ENCODE data around the gene DNAJC3.
"Not testable (repeated sequence)": the region's sequence is repeated elsewhere in the genome, so short reads cannot be mapped to it uniquely, and the experiment has no call there.

The DNAJC3 gene

DNA sequence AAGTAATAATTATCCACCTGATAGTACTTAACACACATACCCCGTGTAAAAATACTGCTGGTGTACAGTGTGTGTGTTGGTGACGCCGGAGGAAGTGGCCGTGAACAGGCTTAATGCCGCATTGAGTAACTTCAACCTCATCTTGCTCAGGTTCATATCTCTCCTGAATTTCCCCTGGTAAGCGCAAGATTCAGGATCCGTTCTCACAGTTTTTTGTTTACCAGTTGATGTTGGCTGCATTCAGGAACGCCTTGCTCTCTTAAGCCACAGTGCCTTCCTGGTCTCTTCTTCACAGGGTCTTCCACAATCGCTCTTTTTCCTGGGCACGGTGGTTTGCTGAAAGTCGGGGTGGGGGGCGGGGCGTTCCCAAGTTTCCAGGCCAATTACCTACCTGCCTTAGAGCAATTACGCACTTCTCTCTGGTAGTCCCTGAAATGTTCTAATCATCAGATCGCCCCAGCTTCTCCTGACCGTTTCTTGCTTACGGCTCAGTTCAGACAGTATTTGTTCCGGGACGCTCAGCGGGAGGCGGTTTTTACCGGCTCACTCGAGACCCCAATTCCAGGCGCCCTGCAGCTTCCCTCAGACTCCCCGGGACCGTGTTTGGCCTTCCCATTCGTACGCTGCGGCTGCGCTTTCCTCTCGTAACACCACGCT is 706 bp upstream of the DNAJC3 start:
- peak; percentile 4 for DNase-seq

DNA sequence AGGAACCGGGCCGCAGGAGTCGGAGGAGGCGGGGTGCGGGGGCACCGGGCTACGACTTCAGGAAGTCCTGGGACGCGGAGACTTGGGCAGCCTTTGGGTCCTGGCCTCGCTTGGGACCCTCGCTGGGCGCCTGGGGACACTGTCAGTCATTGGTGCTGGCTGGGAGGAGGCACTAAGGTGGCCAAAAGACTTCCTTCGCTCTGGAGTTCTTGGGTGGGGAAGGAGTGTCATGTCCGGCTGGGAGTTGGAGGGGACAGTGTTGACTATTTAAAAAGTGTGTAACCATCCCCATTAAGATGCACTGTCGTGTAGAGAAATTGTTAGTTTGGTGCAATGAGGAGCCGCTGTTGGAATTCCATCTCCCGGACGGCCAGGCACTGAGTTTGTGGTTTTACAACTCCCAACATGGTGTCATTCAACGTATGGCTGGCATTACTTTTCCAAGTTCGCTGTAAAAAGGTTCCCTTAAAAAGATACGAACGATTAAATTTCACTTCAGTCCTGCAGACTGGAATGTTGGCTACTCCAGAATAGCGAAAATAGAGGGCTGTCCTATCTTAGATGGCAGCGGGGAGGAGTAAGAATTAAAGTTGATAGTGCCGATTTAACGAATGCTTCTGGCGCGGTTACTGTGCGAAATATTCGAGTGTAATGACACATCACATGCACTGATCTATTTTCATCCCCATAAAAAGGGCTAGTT is 776 bp downstream of the DNAJC3 start:
- DNase-seq: no peak

DNA sequence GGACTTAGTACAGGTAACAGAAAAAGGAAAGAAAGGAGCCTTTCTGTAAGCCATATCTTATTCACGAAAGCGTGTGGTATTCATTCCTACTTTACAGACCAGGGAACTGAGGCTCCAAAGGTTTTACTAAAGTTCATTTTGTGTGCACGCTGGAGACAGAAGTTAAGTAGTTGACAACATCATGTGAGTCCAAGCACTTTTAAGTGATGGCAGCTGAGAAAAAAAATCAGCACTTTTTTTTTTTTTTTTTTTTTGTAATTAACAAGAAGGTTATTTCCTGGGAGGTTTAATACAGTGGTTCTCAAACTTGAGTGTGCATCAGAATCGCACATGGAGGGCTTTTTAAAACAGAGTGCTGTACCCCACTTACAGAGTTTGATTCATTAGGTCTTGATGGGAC is 2.0 kb downstream of the DNAJC3 start:
- no peak for DNase-seq

GRCh38 chr13:95679722-95680121 is 2.8 kb downstream of the DNAJC3 start:
- no peak for DNase-seq

DNA sequence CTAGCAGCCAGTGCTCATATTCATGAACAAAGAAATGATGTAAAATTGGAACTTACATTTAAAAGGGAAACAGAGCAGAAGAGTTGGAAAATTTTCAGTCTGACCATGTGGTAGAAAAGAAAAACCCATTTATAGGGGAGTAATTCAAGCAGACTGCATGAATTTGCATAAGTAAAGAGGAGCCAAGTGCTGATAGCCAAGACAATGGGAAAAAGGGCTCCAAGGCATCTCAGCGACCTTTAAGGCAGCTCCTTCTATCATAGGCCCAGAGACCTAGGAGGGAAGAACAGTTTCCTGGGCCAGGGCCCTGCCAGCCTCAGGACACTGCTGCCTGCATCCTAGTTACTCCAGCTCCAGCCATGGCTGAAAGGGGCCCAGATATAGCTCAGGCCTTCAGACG is 7.5 kb downstream of the DNAJC3 start:
- DNase-seq: no peak

GRCh38 chr13:95684960-95685359 is 8.0 kb downstream of the DNAJC3 start:
- not testable (repeated sequence) for DNase-seq

GRCh38 chr13:95689582-95689926 is 12.6 kb downstream of the DNAJC3 start:
- no peak for DNase-seq

DNA sequence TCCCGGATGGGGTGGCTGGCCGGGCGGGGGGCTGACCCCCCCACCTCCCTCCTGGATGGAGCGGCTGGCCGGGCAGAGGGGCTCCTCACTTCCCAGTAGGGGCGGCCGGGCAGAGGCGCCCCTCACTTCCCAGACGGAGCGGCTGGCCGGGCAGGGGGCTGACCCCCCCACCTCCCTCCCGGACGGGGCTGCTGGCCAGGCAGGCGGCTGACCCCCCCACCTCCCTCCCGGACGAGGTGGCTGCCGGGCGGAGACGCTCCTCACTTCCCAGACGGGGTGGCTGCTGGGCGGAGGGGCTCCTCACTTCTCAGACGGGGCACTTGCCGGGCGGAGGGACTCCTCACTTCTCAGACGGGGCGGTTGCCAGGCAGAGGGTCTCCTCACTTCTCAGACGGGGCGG is 14.0 kb downstream of the DNAJC3 start:
- not testable (repeated sequence) for DNase-seq

DNA sequence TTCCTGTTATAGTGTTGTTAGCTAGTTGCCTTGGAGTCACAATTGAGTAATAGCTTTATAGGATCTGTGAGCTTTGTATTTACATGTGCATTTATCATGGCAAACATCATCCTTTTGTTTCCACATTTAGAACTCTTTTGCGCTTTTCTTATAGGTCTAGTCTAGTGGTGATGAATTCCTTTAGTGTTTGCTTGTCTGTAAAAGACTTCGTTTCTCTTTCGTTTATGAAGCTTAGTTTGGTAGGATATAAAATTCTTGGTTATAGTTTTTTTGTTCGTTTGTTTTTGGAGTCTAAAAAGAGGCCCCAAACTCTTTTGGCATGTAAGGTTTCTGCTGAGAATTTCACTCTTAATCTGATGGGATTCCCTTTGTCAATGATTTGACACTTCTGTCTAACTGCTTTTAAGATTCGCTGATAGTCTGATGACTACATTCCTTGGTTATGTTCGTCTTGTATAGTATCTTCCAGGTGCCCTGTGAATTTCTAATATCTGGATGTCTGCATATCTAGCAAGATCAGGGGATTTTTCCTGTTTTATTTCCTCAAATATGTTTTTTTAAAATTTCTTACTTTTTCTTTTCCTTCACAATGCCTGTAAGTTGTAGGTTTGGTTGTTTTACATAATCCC is 20.2 kb downstream of the DNAJC3 start:
- no peak for DNase-seq

DNA sequence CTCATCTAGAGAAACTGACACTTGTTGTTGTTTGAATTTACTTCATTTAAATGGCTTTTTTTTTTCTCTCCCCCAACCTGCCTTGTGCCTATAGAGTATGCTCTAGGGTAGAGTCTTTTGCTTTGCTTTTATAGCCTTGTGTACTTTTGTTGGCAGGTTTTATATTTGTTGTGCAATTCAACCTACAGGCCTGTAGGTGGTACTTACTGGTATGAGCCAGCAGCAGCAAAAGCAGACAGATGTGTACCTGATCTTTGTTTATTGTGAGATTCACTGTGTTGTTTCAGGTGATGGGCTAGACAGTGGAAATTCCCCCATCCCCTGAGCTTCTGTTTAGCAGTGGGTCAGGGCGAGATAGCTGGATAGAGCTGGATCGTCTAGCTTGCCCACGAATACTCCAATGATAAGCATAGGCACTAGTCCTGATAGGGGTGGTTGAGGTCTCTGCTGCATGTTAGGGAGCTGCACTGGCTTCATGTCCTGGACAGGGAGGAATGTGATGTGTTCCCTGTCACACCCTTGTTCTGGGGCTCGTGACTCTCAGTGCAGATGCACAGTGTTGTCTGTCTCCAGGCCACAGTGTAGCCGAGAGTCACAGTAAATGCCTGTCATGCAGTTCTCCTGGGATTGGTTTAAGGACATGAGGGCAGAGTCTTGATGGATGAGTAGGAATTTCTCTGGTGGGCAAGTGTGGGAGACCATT is 21.3 kb downstream of the DNAJC3 start:
- DNase-seq: no peak

GRCh38 chr13:95703576-95703975 is 26.6 kb downstream of the DNAJC3 start:
- DNase-seq: no peak

DNA sequence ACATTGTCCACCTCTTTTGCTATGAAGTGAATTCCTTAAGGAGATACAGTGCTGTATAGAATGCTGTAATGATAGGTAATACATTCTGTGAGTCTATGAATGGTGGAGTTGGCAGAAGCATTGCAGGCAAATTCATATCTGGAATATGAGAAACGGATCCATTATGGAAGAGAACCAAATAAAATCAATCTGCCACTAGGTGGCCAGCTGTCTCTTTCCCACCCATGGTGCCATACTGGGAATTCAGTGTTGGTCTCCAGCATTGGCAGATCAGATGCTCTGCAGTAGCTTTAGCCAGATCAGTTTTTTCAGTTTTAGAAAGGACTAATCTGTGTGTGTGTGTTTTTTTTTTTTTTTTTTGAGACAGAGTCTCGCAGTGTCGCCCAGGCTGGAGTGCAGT is 27.6 kb downstream of the DNAJC3 start:
- DNase-seq: no peak

GRCh38 chr13:95706356-95706755 is 29.4 kb downstream of the DNAJC3 start:
- DNase-seq: no peak

- no peak for DNase-seq
These were observed 30.1 kb downstream of the DNAJC3 start for GRCh38 chr13:95707035-95707434.

DNA sequence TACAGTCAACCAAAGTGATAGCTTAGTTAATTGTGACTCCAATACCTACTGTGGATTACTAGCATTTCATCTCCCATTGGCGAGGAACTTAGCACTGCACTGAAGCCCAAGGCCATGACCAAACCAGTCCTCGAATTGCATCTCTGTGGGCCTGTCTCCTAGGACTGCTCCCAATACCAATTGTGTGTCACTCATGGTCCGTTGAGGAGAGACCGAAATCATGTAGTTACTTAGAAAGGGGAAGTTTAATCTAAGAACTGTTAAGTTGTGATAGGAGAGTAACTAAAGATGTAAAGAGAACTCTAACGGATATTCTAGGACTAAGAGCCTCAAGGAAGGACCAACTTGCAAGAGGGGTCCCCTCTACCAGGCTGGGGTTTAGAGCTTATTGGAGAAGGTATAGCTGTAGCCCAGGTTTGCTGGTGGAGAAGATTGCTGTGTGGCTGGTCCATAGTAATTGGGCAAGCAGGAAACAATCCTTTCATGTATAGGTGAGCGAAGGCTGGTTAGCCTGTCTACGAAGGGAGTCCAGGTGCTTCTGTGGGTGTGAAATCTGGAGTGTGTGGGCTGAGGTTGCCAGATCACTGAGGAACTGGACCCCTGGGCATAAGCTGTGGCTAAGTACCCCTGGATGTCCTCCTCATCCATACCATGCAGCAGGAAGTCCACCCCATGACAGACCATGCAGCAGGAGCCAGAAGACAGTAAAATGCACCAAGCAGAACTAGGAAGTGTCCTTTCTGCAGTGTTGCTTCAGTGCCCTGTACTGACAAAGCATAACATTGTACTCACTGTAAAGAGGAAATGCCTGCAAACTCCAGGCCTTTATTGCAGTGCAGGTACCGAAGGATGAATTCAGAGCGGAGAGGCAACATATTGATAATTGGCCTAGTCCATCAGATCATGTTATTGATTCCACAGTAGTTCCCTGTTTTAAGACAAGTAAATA is 30.8 kb downstream of the DNAJC3 start:
- DNase-seq: no peak

GRCh38 chr13:95708391-95708774 is 31.4 kb downstream of the DNAJC3 start:
- no peak for DNase-seq

- DNase-seq: no peak
These were observed 32.0 kb downstream of the DNAJC3 start for GRCh38 chr13:95708811-95709500.

DNA sequence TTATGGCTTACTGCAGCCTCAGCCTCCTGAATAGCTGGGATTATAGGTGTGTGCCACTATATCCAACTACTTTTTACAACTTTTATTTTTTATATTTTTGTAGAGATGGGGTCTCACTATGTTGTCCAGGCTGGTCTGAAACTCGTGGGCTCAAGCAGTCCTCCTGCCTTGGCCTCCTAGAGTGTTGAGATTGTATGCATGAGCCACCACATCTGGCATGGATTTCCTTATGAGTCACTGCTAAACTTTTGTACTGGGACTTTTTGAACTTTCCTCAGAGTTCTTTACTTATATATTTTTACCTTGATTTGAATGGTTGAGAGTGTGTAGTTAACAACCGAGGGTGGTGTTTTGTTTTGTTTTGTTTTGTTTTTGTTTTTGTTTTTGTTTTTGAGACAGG is 33.4 kb downstream of the DNAJC3 start:
- DNase-seq: no peak

DNA sequence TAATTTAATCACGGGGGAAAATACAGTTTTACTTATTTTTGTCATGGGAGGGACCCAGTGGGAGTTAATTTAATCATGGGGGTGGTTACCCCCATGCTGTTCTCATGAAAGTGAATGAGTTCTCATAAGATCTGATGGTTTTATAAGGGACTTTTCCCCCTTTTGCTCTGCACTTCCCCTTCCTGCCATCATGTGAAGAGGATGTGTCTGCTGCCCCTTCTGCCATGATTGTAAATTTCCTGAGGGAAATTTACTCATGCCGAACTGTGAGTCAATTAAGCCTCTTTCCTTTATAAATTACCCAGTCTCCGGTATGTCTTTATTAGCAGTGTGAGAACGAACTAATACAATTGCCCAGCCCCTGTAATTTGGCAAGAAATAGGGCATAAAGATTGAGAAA is 35.9 kb downstream of the DNAJC3 start:
- DNase-seq: not testable (repeated sequence)

DNA sequence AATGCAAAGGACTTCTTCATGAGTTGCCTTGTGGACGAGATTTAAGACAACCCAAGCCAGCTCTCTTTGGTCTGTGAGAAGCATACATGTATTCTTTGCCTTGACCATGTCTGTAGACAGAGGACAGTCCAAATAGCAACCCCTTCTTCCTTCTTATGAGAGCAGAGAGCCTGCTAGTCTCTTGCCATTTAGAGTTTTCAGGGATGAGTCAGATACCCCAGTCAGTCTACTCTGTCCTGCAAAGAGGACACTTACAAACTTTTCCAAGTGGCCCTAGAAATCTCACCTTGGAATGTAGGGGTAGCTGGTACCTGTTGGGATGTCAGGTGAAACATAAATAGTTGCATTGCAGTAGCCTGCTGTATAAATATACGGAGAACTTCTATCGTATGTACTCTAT is 36.7 kb downstream of the DNAJC3 start:
- DNase-seq: no peak

DNA sequence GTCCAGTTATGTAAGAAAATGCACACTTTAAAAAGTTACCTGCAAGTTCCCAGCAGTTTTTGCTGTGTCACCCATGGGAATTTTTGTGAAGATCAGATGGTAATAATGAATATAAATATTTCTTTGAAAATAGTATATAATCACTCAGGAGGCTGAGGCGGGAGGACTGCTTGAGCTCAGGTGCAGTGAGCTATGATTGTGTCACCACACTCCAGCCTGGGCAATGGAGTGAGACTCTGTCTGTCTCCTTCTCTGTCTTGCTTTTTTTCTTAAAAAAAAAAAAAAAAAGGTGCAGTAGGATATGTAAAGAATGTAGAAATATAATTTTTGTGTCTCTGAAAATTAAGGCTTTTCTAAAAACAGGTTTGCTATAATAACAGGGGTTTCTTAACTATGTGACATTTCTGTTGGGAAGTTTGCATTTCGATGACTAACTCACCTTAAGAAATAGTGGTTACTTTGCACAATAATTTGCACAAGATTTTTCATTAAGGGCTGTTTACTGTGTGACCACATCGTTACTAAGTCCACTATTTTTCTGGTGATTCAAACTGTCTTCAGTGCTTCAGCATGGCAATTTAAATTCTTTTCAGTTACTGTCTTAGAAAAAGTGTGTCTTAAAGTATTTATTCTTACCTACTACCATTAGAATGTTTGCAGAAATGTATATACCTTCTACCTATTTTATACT is 37.3 kb downstream of the DNAJC3 start:
- no peak for DNase-seq
